ENCODE results near the gene ACTN1.

ACTN1 gene

GRCh38 chr14:69004731-69005431 is 25.8 kb upstream of the ACTN1 start:
- DNase-seq (ENCODE audit: insufficient read length, low spot score) (no peak), FAIRE-seq (no peak)
- TF ChIP-seq POLR2A (IDR thresholded peaks at IDR 0.05; ENCODE audit: low read depth, low read length), result no peak

GRCh38 chr14:69003626-69004025 is 24.5 kb upstream of the ACTN1 start:
- no peak for TF ChIP-seq POLR2A (IDR thresholded peaks at IDR 0.05; ENCODE audit: low read depth, low read length)
- no peak for FAIRE-seq
- DNase-seq (ENCODE audit: insufficient read length, low spot score), result no peak

- no peak for TF ChIP-seq POLR2A (IDR thresholded peaks at IDR 0.05; ENCODE audit: low read depth, low read length)
- no peak for FAIRE-seq
- DNase-seq (ENCODE audit: insufficient read length, low spot score), result no peak
Measured at GRCh38 chr14:69002069-69002468, 23.0 kb upstream of the ACTN1 start.

- no peak for TF ChIP-seq POLR2A (IDR thresholded peaks at IDR 0.05; ENCODE audit: low read depth, low read length)
- DNase-seq (ENCODE audit: insufficient read length, low spot score) (no peak), FAIRE-seq (no peak)
Measured at GRCh38 chr14:69001375-69001774, 22.3 kb upstream of the ACTN1 start.

- FAIRE-seq (no peak), DNase-seq (ENCODE audit: insufficient read length, low spot score) (no peak)
- TF ChIP-seq POLR2A (IDR thresholded peaks at IDR 0.05; ENCODE audit: low read depth, low read length), result no peak
Measured at GRCh38 chr14:68998062-68998461, 19.0 kb upstream of the ACTN1 start.

GRCh38 chr14:68995731-68996130 is 16.6 kb upstream of the ACTN1 start:
- no peak for DNase-seq (ENCODE audit: insufficient read length, low spot score)
- no peak for FAIRE-seq
- no peak for TF ChIP-seq POLR2A (IDR thresholded peaks at IDR 0.05; ENCODE audit: low read depth, low read length)

GRCh38 chr14:68994056-68994455 is 15.0 kb upstream of the ACTN1 start:
- FAIRE-seq, result no peak

GRCh38 chr14:68987653-68988036 is 8.5 kb upstream of the ACTN1 start:
- no peak for FAIRE-seq
- no peak for TF ChIP-seq POLR2A (IDR thresholded peaks at IDR 0.05; ENCODE audit: low read depth, low read length)
- DNase-seq (ENCODE audit: insufficient read length, low spot score), result no peak

More at GRCh38 chr14:68994056-68994455, 15.0 kb upstream of the ACTN1 start:
- no peak for DNase-seq (ENCODE audit: insufficient read length, low spot score)
- no peak for TF ChIP-seq POLR2A (IDR thresholded peaks at IDR 0.05; ENCODE audit: low read depth, low read length)

- FAIRE-seq (no peak), DNase-seq (ENCODE audit: insufficient read length, low spot score) (no peak)
- TF ChIP-seq POLR2A (IDR thresholded peaks at IDR 0.05; ENCODE audit: low read depth, low read length), result no peak
Measured at GRCh38 chr14:68986926-68987652, 8.0 kb upstream of the ACTN1 start.

GRCh38 chr14:68986225-68986624 is 7.1 kb upstream of the ACTN1 start:
- no peak for FAIRE-seq
- no peak for TF ChIP-seq POLR2A (IDR thresholded peaks at IDR 0.05; ENCODE audit: low read depth, low read length)
- no peak for DNase-seq (ENCODE audit: insufficient read length, low spot score)

- TF ChIP-seq POLR2A (IDR thresholded peaks at IDR 0.05; ENCODE audit: low read depth, low read length), result no peak
- DNase-seq (ENCODE audit: insufficient read length, low spot score) (no peak), FAIRE-seq (no peak)
Measured at GRCh38 chr14:68984686-68985085, 5.6 kb upstream of the ACTN1 start.

- DNase-seq (ENCODE audit: insufficient read length, low spot score) (no peak), FAIRE-seq (no peak)
- no peak for TF ChIP-seq POLR2A (IDR thresholded peaks at IDR 0.05; ENCODE audit: low read depth, low read length)
Measured at GRCh38 chr14:68983191-68983590, 4.1 kb upstream of the ACTN1 start.

GRCh38 chr14:68982581-68982980 is 3.5 kb upstream of the ACTN1 start:
- TF ChIP-seq POLR2A (IDR thresholded peaks at IDR 0.05; ENCODE audit: low read depth, low read length), result no peak
- FAIRE-seq (no peak), DNase-seq (ENCODE audit: insufficient read length, low spot score) (no peak)

GRCh38 chr14:68981539-68981976 is 2.5 kb upstream of the ACTN1 start:
- no peak for TF ChIP-seq POLR2A (IDR thresholded peaks at IDR 0.05; ENCODE audit: low read depth, low read length)
- DNase-seq (ENCODE audit: insufficient read length, low spot score), result no peak
- no peak for FAIRE-seq

GRCh38 chr14:68981139-68981538 is 2.0 kb upstream of the ACTN1 start:
- DNase-seq (ENCODE audit: insufficient read length, low spot score) (no peak), FAIRE-seq (no peak)
- TF ChIP-seq POLR2A (IDR thresholded peaks at IDR 0.05; ENCODE audit: low read depth, low read length), result no peak
